HEK293 (cell line): ENCODE results near the gene BCS1L.

Source experiments
- CTCF ChIA-PET: fragments of 350-600 bp; formaldehyde crosslinking; extraction: SDS; loops from one replicate; lab custom pipeline; 2021; ENCODE audit warnings: antibody characterized with exemption; lab: Yijun Ruan, JAX
- POLR2A ChIA-PET: fragments of 300-600 bp; formaldehyde crosslinking; extraction: SDS; loops from one replicate; lab custom pipeline; 2020; ENCODE audit warnings: antibody characterized with exemption, inconsistent platforms; lab: Yijun Ruan, JAX
- H3K27ac ChIP-seq: fragments of 200-500 bp; sonication (Bioruptor generic); 2 replicates; pipeline ENCODE4 v1.5.1; 2014; ENCODE audit warnings: low read depth, low read length, control low read depth, inconsistent platforms; ENCODE audit errors: extremely low read depth
- H3K36me3 ChIP-seq, 2 experiments: fragments of 200-500 bp in 1 of 2; sonication (Bioruptor generic) in 1 of 2; 1 replicate in 1 of 2; 2 replicates in 1 of 2; pipeline ENCODE4 v1.5.1; 2014 to 2017; ENCODE audit warnings: inconsistent platforms in 2 of 2, low read length in 2 of 2; ENCODE audit not compliant: control insufficient read depth in 2 of 2, insufficient read depth in 1 of 2
- H3K4me1 ChIP-seq: fragments of 200-500 bp; sonication (Bioruptor generic); 2 replicates; pipeline ENCODE4 v1.5.1; 2014; ENCODE audit warnings: mild to moderate bottlenecking, low read length, inconsistent platforms; ENCODE audit not compliant: control insufficient read depth, insufficient read depth
- H3K4me3 ChIP-seq: 2 replicates; pipeline ENCODE4 v1.5.1; 2011; ENCODE audit warnings: low read depth, mild to moderate bottlenecking, control low read depth, low read length, moderate library complexity
- H3K9me3 ChIP-seq: fragments of 200-500 bp; sonication (Bioruptor generic); 2 replicates; pipeline ENCODE4 v1.5.1; 2014; ENCODE audit warnings: low read depth, low read length, inconsistent platforms; ENCODE audit not compliant: control insufficient read depth, insufficient read depth
- CTCF ChIP-seq: fragments of 450-650 bp; formaldehyde crosslinking; IDR thresholded peaks from 2 replicates; pipeline ENCODE4 v1.5.1; 2016; ENCODE audit warnings: missing biosample characterization, missing genetic modification characterization
- KLF16 ChIP-seq: fragments of 450-650 bp; formaldehyde crosslinking; IDR thresholded peaks from 2 replicates; pipeline ENCODE4 v1.5.1; 2017; ENCODE audit warnings: missing biosample characterization, missing genetic modification characterization
- KLF7 ChIP-seq: fragments of 450-650 bp; formaldehyde crosslinking; IDR thresholded peaks from 2 replicates; pipeline ENCODE4 v1.5.1; 2016; ENCODE audit warnings: missing biosample characterization, missing genetic modification characterization, borderline replicate concordance
- PBX3 ChIP-seq: sonication (generic); formaldehyde crosslinking; IDR thresholded peaks from 2 replicates; pipeline ENCODE4 v1.8.1; 2022; ENCODE audit warnings: mild to moderate bottlenecking, moderate library complexity, missing genetic modification reagents
- PRDM1 ChIP-seq: fragments of 450-650 bp; formaldehyde crosslinking; IDR thresholded peaks from 2 replicates; pipeline ENCODE4; 2016; ENCODE audit warnings: missing biosample characterization, missing genetic modification characterization
- REST ChIP-seq: fragments of 450-650 bp; formaldehyde crosslinking; IDR thresholded peaks from 2 replicates; pipeline ENCODE4 v1.5.1; 2016; ENCODE audit warnings: missing biosample characterization, missing genetic modification characterization
- ZBTB20 ChIP-seq: fragments of 450-650 bp; formaldehyde crosslinking; IDR thresholded peaks from 2 replicates; pipeline ENCODE4 v1.5.1; 2016; ENCODE audit warnings: missing biosample characterization, missing genetic modification characterization
- ZBTB7A ChIP-seq: fragments of 450-650 bp; formaldehyde crosslinking; IDR thresholded peaks from 2 replicates; pipeline ENCODE4 v1.5.1; 2016; ENCODE audit warnings: low read depth, missing biosample characterization, missing genetic modification characterization
- ZFP3 ChIP-seq: fragments of 450-650 bp; formaldehyde crosslinking; IDR thresholded peaks from 2 replicates; pipeline ENCODE4 v1.5.1; 2016; ENCODE audit warnings: low read depth, missing biosample characterization, missing genetic modification characterization
- ZIC2 ChIP-seq: fragments of 450-650 bp; formaldehyde crosslinking; IDR thresholded peaks from 2 replicates; pipeline ENCODE4 v1.5.1; 2016; ENCODE audit warnings: missing biosample characterization, missing genetic modification characterization
- ZNF10 ChIP-seq: fragments of 450-650 bp; formaldehyde crosslinking; IDR thresholded peaks from 2 replicates; pipeline ENCODE4 v1.5.1; 2017; ENCODE audit warnings: missing biosample characterization, missing genetic modification characterization
- ZNF211 ChIP-seq: fragments of 450-650 bp; formaldehyde crosslinking; IDR thresholded peaks from 2 replicates; pipeline ENCODE4 v1.5.1; 2016; ENCODE audit warnings: low read depth, missing biosample characterization, missing genetic modification characterization
- ZNF239 ChIP-seq: fragments of 450-650 bp; formaldehyde crosslinking; IDR thresholded peaks from 2 replicates; pipeline ENCODE4 v1.5.1; 2016; ENCODE audit warnings: missing biosample characterization, missing genetic modification characterization
- ZNF24 ChIP-seq: fragments of 450-650 bp; formaldehyde crosslinking; IDR thresholded peaks from 2 replicates; pipeline ENCODE4 v1.5.1; 2016; ENCODE audit warnings: missing biosample characterization, missing genetic modification characterization
- ZNF266 ChIP-seq: fragments of 450-650 bp; formaldehyde crosslinking; IDR thresholded peaks from 2 replicates; pipeline ENCODE4 v1.5.1; 2016; ENCODE audit warnings: missing biosample characterization, missing genetic modification characterization, low read depth
- ZNF37A ChIP-seq: fragments of 450-650 bp; IDR thresholded peaks from 2 replicates; pipeline ENCODE4 v1.5.1; 2018; ENCODE audit warnings: missing biosample characterization, missing genetic modification characterization
- ZNF473 ChIP-seq: fragments of 450-650 bp; formaldehyde crosslinking; IDR thresholded peaks from 2 replicates; pipeline ENCODE4 v1.5.1; 2017; ENCODE audit warnings: missing biosample characterization, missing genetic modification characterization
- ZNF521 ChIP-seq: fragments of 450-650 bp; formaldehyde crosslinking; IDR thresholded peaks from 2 replicates; pipeline ENCODE4 v1.5.1; 2017; ENCODE audit warnings: missing biosample characterization, mild to moderate bottlenecking, missing genetic modification characterization
- ZNF626 ChIP-seq: fragments of 450-650 bp; sonication (Bioruptor Pico); formaldehyde crosslinking; IDR thresholded peaks from 2 replicates; pipeline ENCODE4 v1.5.1; 2018; ENCODE audit warnings: missing biosample characterization, missing genetic modification characterization, inconsistent platforms
- ZNF629 ChIP-seq: fragments of 450-650 bp; formaldehyde crosslinking; IDR thresholded peaks from 2 replicates; pipeline ENCODE4 v1.5.1; 2017; ENCODE audit warnings: missing biosample characterization, missing genetic modification characterization
- ZNF747 ChIP-seq: fragments of 450-650 bp; formaldehyde crosslinking; IDR thresholded peaks from 2 replicates; pipeline ENCODE4 v1.5.1; 2016; ENCODE audit warnings: missing biosample characterization, missing genetic modification characterization
- ZNF843 ChIP-seq: fragments of 450-650 bp; formaldehyde crosslinking; IDR thresholded peaks from 2 replicates; pipeline ENCODE4 v1.5.1; 2016; ENCODE audit warnings: missing biosample characterization, missing genetic modification characterization
- ZSCAN16 ChIP-seq: fragments of 450-650 bp; formaldehyde crosslinking; IDR thresholded peaks from 2 replicates; pipeline ENCODE4 v1.5.1; 2016; ENCODE audit warnings: missing biosample characterization, missing genetic modification characterization
- ZSCAN18 ChIP-seq: fragments of 450-650 bp; formaldehyde crosslinking; IDR thresholded peaks from 2 replicates; pipeline ENCODE4 v1.5.1; 2016; ENCODE audit warnings: missing biosample characterization, missing genetic modification characterization
- TF ChIP-seq, protein P1 (sequence below): fragments of 450-650 bp; formaldehyde crosslinking; IDR thresholded peaks from 2 replicates; pipeline ENCODE4 v1.5.1; 2016; ENCODE audit warnings: missing biosample characterization, missing genetic modification characterization

Gene BCS1L

GRCh38 chr2:218623366-218623705, 36.1 kb upstream of the BCS1L start:
- POLR2A ChIA-PET = no interaction called here
- CTCF ChIA-PET = no interaction called here
- H3K9me3 ChIP-seq = no peaks in the 10 kb centered on the region
- no peak overlapping the region for H3K27ac ChIP-seq
- H3K4me3 ChIP-seq = no peak overlapping the region
- TF ChIP-seq PRDM1 (tag by site-specific recombination) (no peak), ZNF521 (tag by site-specific recombination) (no peak), ZNF211 (tag by site-specific recombination) (no peak), ZBTB20 (no peak), KLF16 (tag by site-specific recombination) (no peak), ZNF473 (no peak), ZNF629 (tag by site-specific recombination) (no peak), ZNF239 (tag by site-specific recombination) (no peak), ZNF266 (no peak), ZNF747 (tag by site-specific recombination) (no peak), ZIC2 (tag by site-specific recombination) (no peak), ZSCAN18 (no peak), ZNF626 (no peak), ZFP3 (no peak)
- no peaks in the 10 kb centered on the region for H3K36me3 ChIP-seq
- no peaks in the 10 kb centered on the region for H3K4me1 ChIP-seq

GRCh38 chr2:218626369-218626768, 33.1 kb upstream of the BCS1L start:
- no peaks in the 10 kb centered on the region for H3K36me3 ChIP-seq
- no peak overlapping the region for H3K4me3 ChIP-seq
- no peaks in the 10 kb centered on the region for H3K9me3 ChIP-seq
- ChIA-PET POLR2A (no interaction called here), CTCF (interaction anchor here (0.6 kb wide), 1 partner anchor 49 kb away, joined by 3 read pairs; no protein-coding TSS in a partner anchor)
- no peak for TF ChIP-seq ZNF266
- TF ChIP-seq CTCF (tag by site-specific recombination) = no peak
- no peak for TF ChIP-seq ZNF843 (tag by site-specific recombination)
- TF ChIP-seq ZSCAN16 (tag by site-specific recombination) = no peak
- no peak for TF ChIP-seq PBX3 (CRISPR knock-in tag)
- TF ChIP-seq ZNF10 = no peak
- no peak for TF ChIP-seq ZNF747 (tag by site-specific recombination)
- TF ChIP-seq ZNF239 (tag by site-specific recombination) = no peak
- TF ChIP-seq ZBTB7A (tag by site-specific recombination) = no peak
- H3K4me1 ChIP-seq = no peaks in the 10 kb centered on the region
- H3K27ac ChIP-seq = no peak overlapping the region

- Histone ChIP-seq H3K4me3 (no peak overlapping the region), H3K36me3 (no peaks in the 10 kb centered on the region), H3K9me3 (no peaks in the 10 kb centered on the region), H3K4me1 (no peaks in the 10 kb centered on the region), H3K27ac (no peak overlapping the region)
- CTCF ChIA-PET = interaction anchor here (0.6 to 1.9 kb wide), 5 partner anchors 9 to 882 kb away, joined by 3 to 5 read pairs (median 3); no protein-coding TSS in a partner anchor
- POLR2A ChIA-PET = no interaction called here
- TF ChIP-seq ZNF37A (tag by site-specific recombination) = no peak
- TF ChIP-seq KLF7 = no peak
- no peak for TF ChIP-seq ZNF24
- no peak for TF ChIP-seq REST (tag by site-specific recombination)
- TF ChIP-seq ZNF843 (tag by site-specific recombination) = no peak
- TF ChIP-seq, protein P1, sequence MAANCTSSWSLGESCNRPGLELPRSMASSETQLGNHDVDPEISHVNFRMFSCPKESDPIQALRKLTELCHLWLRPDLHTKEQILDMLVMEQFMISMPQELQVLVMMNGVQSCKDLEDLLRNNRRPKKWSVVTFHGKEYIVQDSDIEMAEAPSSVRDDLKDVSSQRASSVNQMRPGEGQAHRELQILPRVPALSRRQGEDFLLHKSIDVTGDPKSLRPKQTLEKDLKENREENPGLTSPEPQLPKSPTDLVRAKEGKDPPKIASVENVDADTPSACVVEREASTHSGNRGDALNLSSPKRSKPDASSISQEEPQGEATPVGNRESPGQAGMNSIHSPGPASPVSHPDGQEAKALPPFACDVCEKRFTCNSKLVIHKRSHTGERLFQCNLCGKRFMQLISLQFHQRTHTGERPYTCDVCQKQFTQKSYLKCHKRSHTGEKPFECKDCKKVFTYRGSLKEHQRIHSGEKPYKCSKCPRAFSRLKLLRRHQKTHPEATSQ = no peak
Measured at GRCh38 chr2:218627939-218628338, 31.5 kb upstream of the BCS1L start.
